ENCODE data around the gene FAAP100.

DNA sequence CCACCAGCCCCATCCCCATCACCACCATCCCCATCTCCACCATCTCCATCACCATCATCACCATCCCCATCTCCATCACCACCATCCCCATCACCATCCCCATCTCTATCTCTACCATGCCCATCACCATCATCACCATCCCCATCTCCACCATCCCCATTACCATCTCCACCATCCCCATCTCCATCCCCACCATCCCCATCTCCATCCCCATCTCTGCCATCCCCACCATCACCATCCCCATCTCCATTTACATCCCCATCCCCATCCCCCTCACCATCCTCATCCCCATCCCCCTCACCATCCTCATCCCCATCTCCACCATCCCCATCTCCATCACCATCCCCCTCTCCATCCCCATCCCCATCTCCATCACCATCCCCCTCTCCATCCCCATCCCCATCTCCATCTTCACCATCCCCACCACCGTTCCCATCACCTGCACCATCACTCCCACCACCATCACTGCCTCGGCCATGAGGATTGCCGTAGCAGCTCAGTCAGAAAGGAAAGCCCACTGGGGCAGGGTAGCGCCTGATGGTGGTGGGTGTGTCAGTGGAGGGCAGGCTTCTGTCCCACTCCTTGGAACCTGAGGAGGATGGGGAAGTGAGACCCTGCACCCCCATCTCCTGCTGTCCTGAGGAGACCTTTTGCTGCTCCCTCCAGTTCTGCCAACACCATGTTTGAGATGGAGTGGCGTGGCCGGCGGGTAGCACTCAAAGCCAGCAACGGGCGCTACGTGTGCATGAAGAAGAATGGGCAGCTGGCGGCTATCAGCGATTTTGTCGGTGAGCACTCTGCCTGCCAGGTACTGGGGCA, 16.5 kb downstream of the FAAP100 start:
- TF ChIP-seq, protein P1, sequence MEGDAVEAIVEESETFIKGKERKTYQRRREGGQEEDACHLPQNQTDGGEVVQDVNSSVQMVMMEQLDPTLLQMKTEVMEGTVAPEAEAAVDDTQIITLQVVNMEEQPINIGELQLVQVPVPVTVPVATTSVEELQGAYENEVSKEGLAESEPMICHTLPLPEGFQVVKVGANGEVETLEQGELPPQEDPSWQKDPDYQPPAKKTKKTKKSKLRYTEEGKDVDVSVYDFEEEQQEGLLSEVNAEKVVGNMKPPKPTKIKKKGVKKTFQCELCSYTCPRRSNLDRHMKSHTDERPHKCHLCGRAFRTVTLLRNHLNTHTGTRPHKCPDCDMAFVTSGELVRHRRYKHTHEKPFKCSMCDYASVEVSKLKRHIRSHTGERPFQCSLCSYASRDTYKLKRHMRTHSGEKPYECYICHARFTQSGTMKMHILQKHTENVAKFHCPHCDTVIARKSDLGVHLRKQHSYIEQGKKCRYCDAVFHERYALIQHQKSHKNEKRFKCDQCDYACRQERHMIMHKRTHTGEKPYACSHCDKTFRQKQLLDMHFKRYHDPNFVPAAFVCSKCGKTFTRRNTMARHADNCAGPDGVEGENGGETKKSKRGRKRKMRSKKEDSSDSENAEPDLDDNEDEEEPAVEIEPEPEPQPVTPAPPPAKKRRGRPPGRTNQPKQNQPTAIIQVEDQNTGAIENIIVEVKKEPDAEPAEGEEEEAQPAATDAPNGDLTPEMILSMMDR (IDR thresholded peaks at IDR 0.05) = no peak
- no peak for TF ChIP-seq EP300 (IDR thresholded peaks at IDR 0.05)
- no peak for TF ChIP-seq POLR2A (IDR thresholded peaks at IDR 0.05)

All from ovary (tissue), 3 donors.